WTC11 (cell line): ENCODE data around the gene CTNNA2. TPM values are rescaled to one million over a fixed set of nuclear protein-coding genes. Genes with fewer than 3 reads are reported as not detected.

Experiments
- ELF4 ChIP-seq: sonication (generic); formaldehyde crosslinking; IDR thresholded peaks from 2 replicates; pipeline ENCODE4 v1.8.1; 2022; ENCODE audit warnings: low read depth, mild to moderate bottlenecking, moderate library complexity, missing genetic modification reagents
- EMX1 ChIP-seq: fragments of 250-450 bp; sonication (Bioruptor Pico); IDR thresholded peaks from 2 replicates; pipeline ENCODE4 v1.8.0; 2021; ENCODE audit warnings: mild to moderate bottlenecking
- FOXK1 ChIP-seq: sonication (generic); formaldehyde crosslinking; IDR thresholded peaks from 2 replicates; pipeline ENCODE4 v1.8.0; 2022; ENCODE audit warnings: mild to moderate bottlenecking, moderate library complexity, missing genetic modification reagents
- GRHL2 ChIP-seq: fragments of 250-450 bp; sonication (Bioruptor Pico); IDR thresholded peaks from 2 replicates; pipeline ENCODE4 v1.8.0; 2022; ENCODE audit warnings: mild to moderate bottlenecking, moderate library complexity; ENCODE audit not compliant: insufficient replicate concordance, severe bottlenecking
- JUN ChIP-seq: sonication (generic); formaldehyde crosslinking; IDR thresholded peaks from 2 replicates; pipeline ENCODE4 v1.8.0; 2023; ENCODE audit warnings: mild to moderate bottlenecking, missing genetic modification reagents
- MYBL2 ChIP-seq: sonication (generic); formaldehyde crosslinking; IDR thresholded peaks from 2 replicates; pipeline ENCODE4 v1.8.1; 2023; ENCODE audit warnings: mild to moderate bottlenecking, moderate library complexity, missing genetic modification reagents
- NR2C2 ChIP-seq: sonication (generic); formaldehyde crosslinking; IDR thresholded peaks from 2 replicates; pipeline ENCODE4 v1.8.0; 2022; ENCODE audit warnings: mild to moderate bottlenecking, missing genetic modification reagents
- NR3C1 ChIP-seq: sonication (generic); formaldehyde crosslinking; conservative IDR thresholded peaks from 2 replicates; pipeline ENCODE4 v1.8.1; 2023; ENCODE audit warnings: low read depth, mild to moderate bottlenecking, missing genetic modification reagents
- SOX15 ChIP-seq: fragments of 250-450 bp; sonication (Bioruptor Pico); IDR thresholded peaks from 2 replicates; pipeline ENCODE4 v1.9.0; 2021; ENCODE audit warnings: mild to moderate bottlenecking
- ZBTB21 ChIP-seq: sonication (generic); formaldehyde crosslinking; IDR thresholded peaks from 2 replicates; pipeline ENCODE4 v1.8.1; 2023; ENCODE audit warnings: mild to moderate bottlenecking, missing genetic modification reagents, borderline replicate concordance
- ZNF138 ChIP-seq: sonication (generic); formaldehyde crosslinking; conservative IDR thresholded peaks from 2 replicates; pipeline ENCODE4 v1.8.1; 2022; ENCODE audit warnings: mild to moderate bottlenecking, moderate library complexity, missing genetic modification reagents
- ZNF219 ChIP-seq: sonication (generic); formaldehyde crosslinking; IDR thresholded peaks from 2 replicates; pipeline ENCODE4 v1.8.0; 2023; ENCODE audit warnings: missing genetic modification reagents, mild to moderate bottlenecking, borderline replicate concordance
- ZNF232 ChIP-seq: sonication (generic); formaldehyde crosslinking; IDR thresholded peaks from 2 replicates; pipeline ENCODE4 v1.8.0; 2022; ENCODE audit warnings: mild to moderate bottlenecking, missing genetic modification reagents
- ZNF396 ChIP-seq: fragments of 250-450 bp; sonication (Bioruptor Pico); IDR thresholded peaks from 2 replicates; pipeline ENCODE4 v1.8.0; 2021; ENCODE audit warnings: mild to moderate bottlenecking, moderate library complexity, borderline replicate concordance
- total RNA-seq: library from RNA; stranded (reverse); gene quantifications from 3 replicates; pipeline ENCODE4 v1.2.3, GENCODE V29; 2021
- TF ChIP-seq, protein P1 (sequence below): sonication (generic); formaldehyde crosslinking; IDR thresholded peaks from 2 replicates; pipeline ENCODE4 v1.8.1; 2023; ENCODE audit warnings: mild to moderate bottlenecking, missing genetic modification reagents
- TF ChIP-seq, protein P2 (sequence below): sonication (generic); formaldehyde crosslinking; IDR thresholded peaks from 2 replicates; pipeline ENCODE4 v1.8.0; 2023; ENCODE audit warnings: missing genetic modification reagents
- TF ChIP-seq, protein P3 (sequence below): sonication (generic); formaldehyde crosslinking; IDR thresholded peaks from 2 replicates; pipeline ENCODE4 v1.8.0; 2022; ENCODE audit warnings: mild to moderate bottlenecking, missing genetic modification reagents
- TF ChIP-seq, protein P4 (sequence below): sonication (generic); formaldehyde crosslinking; IDR thresholded peaks from 2 replicates; pipeline ENCODE4 v1.8.0; 2023; ENCODE audit warnings: missing genetic modification reagents, mild to moderate bottlenecking, borderline replicate concordance
- TF ChIP-seq, protein P5 (sequence below): sonication (generic); formaldehyde crosslinking; IDR thresholded peaks from 2 replicates; pipeline ENCODE4 v1.8.1; 2022; ENCODE audit warnings: missing genetic modification reagents, borderline replicate concordance
- TF ChIP-seq, protein P6 (sequence below): sonication (generic); formaldehyde crosslinking; IDR thresholded peaks from 2 replicates; pipeline ENCODE4 v1.8.0; 2022; ENCODE audit warnings: mild to moderate bottlenecking, missing genetic modification reagents
- TF ChIP-seq, protein P7 (sequence below): fragments of 250-450 bp; sonication (Bioruptor Pico); IDR thresholded peaks from 2 replicates; pipeline ENCODE4 v1.9.0; 2021; ENCODE audit warnings: mild to moderate bottlenecking, borderline replicate concordance

The CTNNA2 gene
- total RNA-seq, 1 experiment from 2014 or later, result 3.8 TPM

DNA sequence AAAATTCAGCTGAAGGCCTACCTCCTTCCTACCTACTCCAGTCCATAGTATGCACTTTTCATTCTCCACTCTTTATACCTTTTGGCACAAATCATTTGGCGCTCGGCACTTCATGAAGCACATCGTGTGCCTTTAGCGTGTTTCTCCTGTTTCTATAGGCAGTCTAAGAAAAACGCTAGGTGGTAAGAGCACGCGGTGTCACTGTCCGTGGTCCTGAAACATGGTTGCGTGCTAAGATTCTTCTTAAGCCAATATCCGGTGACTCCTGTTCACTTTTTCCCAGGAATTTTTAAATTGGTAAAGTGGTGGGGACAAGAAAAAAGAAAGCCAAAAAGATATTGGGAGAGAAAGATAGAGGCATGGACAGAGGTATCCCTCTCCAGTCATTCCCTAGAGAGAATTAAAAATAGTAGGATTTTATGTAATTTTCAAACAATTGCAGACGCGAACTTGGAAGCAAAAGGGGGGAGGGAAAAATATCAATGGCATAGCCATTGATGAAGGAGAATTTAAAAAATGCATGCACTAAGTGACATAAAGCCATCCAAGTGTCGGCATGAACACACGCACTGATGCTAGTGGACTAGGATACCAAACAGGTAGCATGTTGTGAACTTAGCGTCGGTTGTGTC is 1.4 kb upstream of the CTNNA2 start (continued):
- TF ChIP-seq, protein P1, sequence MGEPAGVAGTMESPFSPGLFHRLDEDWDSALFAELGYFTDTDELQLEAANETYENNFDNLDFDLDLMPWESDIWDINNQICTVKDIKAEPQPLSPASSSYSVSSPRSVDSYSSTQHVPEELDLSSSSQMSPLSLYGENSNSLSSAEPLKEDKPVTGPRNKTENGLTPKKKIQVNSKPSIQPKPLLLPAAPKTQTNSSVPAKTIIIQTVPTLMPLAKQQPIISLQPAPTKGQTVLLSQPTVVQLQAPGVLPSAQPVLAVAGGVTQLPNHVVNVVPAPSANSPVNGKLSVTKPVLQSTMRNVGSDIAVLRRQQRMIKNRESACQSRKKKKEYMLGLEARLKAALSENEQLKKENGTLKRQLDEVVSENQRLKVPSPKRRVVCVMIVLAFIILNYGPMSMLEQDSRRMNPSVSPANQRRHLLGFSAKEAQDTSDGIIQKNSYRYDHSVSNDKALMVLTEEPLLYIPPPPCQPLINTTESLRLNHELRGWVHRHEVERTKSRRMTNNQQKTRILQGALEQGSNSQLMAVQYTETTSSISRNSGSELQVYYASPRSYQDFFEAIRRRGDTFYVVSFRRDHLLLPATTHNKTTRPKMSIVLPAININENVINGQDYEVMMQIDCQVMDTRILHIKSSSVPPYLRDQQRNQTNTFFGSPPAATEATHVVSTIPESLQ (CRISPR knock-in tag), result no peak
- TF ChIP-seq NR3C1 (no peak), ZNF396 (CRISPR knock-in tag) (no peak), NR2C2 (CRISPR knock-in tag) (no peak), EMX1 (CRISPR knock-in tag) (no peak), ZNF138 (CRISPR knock-in tag) (no peak), ELF4 (no peak), MYBL2 (CRISPR knock-in tag) (peak; percentile 32; the same call in 1 of the 2 replicates), FOXK1 (CRISPR knock-in tag) (peak; percentile 59; the same call in 1 of the 2 replicates), SOX15 (no peak), JUN (no peak), GRHL2 (CRISPR knock-in tag) (no peak), ZNF232 (CRISPR knock-in tag) (peak; percentile 86), ZBTB21 (CRISPR knock-in tag) (no peak), ZNF219 (peak; percentile 85; the same call in 1 of the 2 replicates)
- TF ChIP-seq, protein P2, sequence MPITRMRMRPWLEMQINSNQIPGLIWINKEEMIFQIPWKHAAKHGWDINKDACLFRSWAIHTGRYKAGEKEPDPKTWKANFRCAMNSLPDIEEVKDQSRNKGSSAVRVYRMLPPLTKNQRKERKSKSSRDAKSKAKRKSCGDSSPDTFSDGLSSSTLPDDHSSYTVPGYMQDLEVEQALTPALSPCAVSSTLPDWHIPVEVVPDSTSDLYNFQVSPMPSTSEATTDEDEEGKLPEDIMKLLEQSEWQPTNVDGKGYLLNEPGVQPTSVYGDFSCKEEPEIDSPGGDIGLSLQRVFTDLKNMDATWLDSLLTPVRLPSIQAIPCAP, result no peak
- TF ChIP-seq, protein P3, sequence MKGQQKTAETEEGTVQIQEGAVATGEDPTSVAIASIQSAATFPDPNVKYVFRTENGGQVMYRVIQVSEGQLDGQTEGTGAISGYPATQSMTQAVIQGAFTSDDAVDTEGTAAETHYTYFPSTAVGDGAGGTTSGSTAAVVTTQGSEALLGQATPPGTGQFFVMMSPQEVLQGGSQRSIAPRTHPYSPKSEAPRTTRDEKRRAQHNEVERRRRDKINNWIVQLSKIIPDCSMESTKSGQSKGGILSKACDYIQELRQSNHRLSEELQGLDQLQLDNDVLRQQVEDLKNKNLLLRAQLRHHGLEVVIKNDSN (CRISPR knock-in tag), result peak; percentile 36; the same call in 1 of the 2 replicates
- TF ChIP-seq, protein P4, sequence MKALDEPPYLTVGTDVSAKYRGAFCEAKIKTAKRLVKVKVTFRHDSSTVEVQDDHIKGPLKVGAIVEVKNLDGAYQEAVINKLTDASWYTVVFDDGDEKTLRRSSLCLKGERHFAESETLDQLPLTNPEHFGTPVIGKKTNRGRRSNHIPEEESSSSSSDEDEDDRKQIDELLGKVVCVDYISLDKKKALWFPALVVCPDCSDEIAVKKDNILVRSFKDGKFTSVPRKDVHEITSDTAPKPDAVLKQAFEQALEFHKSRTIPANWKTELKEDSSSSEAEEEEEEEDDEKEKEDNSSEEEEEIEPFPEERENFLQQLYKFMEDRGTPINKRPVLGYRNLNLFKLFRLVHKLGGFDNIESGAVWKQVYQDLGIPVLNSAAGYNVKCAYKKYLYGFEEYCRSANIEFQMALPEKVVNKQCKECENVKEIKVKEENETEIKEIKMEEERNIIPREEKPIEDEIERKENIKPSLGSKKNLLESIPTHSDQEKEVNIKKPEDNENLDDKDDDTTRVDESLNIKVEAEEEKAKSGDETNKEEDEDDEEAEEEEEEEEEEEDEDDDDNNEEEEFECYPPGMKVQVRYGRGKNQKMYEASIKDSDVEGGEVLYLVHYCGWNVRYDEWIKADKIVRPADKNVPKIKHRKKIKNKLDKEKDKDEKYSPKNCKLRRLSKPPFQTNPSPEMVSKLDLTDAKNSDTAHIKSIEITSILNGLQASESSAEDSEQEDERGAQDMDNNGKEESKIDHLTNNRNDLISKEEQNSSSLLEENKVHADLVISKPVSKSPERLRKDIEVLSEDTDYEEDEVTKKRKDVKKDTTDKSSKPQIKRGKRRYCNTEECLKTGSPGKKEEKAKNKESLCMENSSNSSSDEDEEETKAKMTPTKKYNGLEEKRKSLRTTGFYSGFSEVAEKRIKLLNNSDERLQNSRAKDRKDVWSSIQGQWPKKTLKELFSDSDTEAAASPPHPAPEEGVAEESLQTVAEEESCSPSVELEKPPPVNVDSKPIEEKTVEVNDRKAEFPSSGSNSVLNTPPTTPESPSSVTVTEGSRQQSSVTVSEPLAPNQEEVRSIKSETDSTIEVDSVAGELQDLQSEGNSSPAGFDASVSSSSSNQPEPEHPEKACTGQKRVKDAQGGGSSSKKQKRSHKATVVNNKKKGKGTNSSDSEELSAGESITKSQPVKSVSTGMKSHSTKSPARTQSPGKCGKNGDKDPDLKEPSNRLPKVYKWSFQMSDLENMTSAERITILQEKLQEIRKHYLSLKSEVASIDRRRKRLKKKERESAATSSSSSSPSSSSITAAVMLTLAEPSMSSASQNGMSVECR, result peak; percentile 92; the same call in 1 of the 2 replicates
- TF ChIP-seq, protein P5, sequence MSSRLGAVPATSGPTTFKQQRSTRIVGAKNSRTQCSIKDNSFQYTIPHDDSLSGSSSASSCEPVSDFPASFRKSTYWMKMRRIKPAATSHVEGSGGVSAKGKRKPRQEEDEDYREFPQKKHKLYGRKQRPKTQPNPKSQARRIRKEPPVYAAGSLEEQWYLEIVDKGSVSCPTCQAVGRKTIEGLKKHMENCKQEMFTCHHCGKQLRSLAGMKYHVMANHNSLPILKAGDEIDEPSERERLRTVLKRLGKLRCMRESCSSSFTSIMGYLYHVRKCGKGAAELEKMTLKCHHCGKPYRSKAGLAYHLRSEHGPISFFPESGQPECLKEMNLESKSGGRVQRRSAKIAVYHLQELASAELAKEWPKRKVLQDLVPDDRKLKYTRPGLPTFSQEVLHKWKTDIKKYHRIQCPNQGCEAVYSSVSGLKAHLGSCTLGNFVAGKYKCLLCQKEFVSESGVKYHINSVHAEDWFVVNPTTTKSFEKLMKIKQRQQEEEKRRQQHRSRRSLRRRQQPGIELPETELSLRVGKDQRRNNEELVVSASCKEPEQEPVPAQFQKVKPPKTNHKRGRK (CRISPR knock-in tag), result no peak
- TF ChIP-seq, protein P6, sequence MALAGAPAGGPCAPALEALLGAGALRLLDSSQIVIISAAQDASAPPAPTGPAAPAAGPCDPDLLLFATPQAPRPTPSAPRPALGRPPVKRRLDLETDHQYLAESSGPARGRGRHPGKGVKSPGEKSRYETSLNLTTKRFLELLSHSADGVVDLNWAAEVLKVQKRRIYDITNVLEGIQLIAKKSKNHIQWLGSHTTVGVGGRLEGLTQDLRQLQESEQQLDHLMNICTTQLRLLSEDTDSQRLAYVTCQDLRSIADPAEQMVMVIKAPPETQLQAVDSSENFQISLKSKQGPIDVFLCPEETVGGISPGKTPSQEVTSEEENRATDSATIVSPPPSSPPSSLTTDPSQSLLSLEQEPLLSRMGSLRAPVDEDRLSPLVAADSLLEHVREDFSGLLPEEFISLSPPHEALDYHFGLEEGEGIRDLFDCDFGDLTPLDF, result 0 out of 2 replicates have a peak, but pooled peaks have one; percentile 43
- TF ChIP-seq, protein P7, sequence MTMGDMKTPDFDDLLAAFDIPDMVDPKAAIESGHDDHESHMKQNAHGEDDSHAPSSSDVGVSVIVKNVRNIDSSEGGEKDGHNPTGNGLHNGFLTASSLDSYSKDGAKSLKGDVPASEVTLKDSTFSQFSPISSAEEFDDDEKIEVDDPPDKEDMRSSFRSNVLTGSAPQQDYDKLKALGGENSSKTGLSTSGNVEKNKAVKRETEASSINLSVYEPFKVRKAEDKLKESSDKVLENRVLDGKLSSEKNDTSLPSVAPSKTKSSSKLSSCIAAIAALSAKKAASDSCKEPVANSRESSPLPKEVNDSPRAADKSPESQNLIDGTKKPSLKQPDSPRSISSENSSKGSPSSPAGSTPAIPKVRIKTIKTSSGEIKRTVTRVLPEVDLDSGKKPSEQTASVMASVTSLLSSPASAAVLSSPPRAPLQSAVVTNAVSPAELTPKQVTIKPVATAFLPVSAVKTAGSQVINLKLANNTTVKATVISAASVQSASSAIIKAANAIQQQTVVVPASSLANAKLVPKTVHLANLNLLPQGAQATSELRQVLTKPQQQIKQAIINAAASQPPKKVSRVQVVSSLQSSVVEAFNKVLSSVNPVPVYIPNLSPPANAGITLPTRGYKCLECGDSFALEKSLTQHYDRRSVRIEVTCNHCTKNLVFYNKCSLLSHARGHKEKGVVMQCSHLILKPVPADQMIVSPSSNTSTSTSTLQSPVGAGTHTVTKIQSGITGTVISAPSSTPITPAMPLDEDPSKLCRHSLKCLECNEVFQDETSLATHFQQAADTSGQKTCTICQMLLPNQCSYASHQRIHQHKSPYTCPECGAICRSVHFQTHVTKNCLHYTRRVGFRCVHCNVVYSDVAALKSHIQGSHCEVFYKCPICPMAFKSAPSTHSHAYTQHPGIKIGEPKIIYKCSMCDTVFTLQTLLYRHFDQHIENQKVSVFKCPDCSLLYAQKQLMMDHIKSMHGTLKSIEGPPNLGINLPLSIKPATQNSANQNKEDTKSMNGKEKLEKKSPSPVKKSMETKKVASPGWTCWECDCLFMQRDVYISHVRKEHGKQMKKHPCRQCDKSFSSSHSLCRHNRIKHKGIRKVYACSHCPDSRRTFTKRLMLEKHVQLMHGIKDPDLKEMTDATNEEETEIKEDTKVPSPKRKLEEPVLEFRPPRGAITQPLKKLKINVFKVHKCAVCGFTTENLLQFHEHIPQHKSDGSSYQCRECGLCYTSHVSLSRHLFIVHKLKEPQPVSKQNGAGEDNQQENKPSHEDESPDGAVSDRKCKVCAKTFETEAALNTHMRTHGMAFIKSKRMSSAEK (CRISPR knock-in tag), result 0 out of 2 replicates have a peak, but pooled peaks have one; percentile 24
